B cell (primary cell): ENCODE results near the gene COQ9. TPM values are rescaled to one million over a fixed set of nuclear protein-coding genes. Genes with fewer than 3 reads are reported as not detected.

Experiments
- ATAC-seq: fragments of 200-7000 bp; cut with Tn5 transposase; one replicate; pipeline ENCODE4 v1.10.0; 2021; ENCODE audit warnings: low read depth, mild to moderate bottlenecking, moderate number of reproducible peaks, moderate library complexity
- CTCF ChIA-PET: fragments of 350-600 bp; sonication (Branson Sonifier 250); formaldehyde crosslinking; loops from one replicate; lab custom pipeline; 2021; ENCODE audit warnings: antibody characterized with exemption, inconsistent platforms; lab: Charles Lee
- POLR2A ChIA-PET: fragments of 350-600 bp; sonication (Branson Sonifier 250); formaldehyde crosslinking; loops from one replicate; lab custom pipeline; 2021; ENCODE audit warnings: antibody characterized with exemption; lab: Charles Lee
- DNase-seq: peaks from one replicate; pipeline ENCODE4 v3.0.0; 2013
- H2AFZ ChIP-seq: 2 replicates; pipeline ENCODE4 v1.6.1; 2012; ENCODE audit warnings: mild to moderate bottlenecking, low read depth, low read length; ENCODE audit not compliant: insufficient read depth, poor library complexity, severe bottlenecking
- H3K27ac ChIP-seq, 2 donors: 1 replicate in 1 of 2; 2 replicates in 1 of 2; pipeline ENCODE4 v1.5.1; 2012 to 2013; ENCODE audit warnings: low read length in 2 of 2, mild to moderate bottlenecking in 2 of 2, moderate library complexity in 1 of 2
- H3K27me3 ChIP-seq, 4 experiments: fragments of 200-600 bp in 1 of 4; sonication (generic) in 1 of 4; replicated peaks in 1 of 4; 1 replicate in 2 of 4; 2 replicates in 2 of 4; pipeline versions ENCODE4 v1.6.1 to v1.7.0; 2013 to 2016; ENCODE audit warnings: low read length in 3 of 4, mild to moderate bottlenecking in 2 of 4, mixed read lengths in 1 of 4, moderate library complexity in 1 of 4; ENCODE audit not compliant: insufficient read depth in 4 of 4, control insufficient read depth in 3 of 4; ENCODE audit errors: control extremely low read depth in 1 of 4
- H3K36me3 ChIP-seq, 2 experiments: replicated peaks in 1 of 2; 1 replicate in 1 of 2; 2 replicates in 1 of 2; pipeline versions ENCODE4 v1.6.1 to v1.7.1; 2013; ENCODE audit warnings: low read length in 1 of 2; ENCODE audit not compliant: insufficient read depth in 2 of 2, control insufficient read depth in 1 of 2; ENCODE audit errors: control extremely low read depth in 1 of 2, extremely low read depth in 1 of 2
- H3K4me1 ChIP-seq, 2 donors: fragments of 200-600 bp in 1 of 2; sonication (generic) in 1 of 2; 1 replicate in 1 of 2; 2 replicates in 1 of 2; pipeline versions ENCODE4 v1.5.1 to v1.6.1; 2013 to 2017; ENCODE audit warnings: low read length in 2 of 2; ENCODE audit not compliant: control insufficient read depth in 2 of 2, insufficient read depth in 2 of 2
- H3K4me2 ChIP-seq: replicated peaks from 2 replicates; pipeline ENCODE3; 2012; ENCODE audit warnings: mild to moderate bottlenecking, low read depth, low read length; ENCODE audit not compliant: poor library complexity, severe bottlenecking
- H3K4me3 ChIP-seq, 5 experiments: fragments of 200-600 bp in 1 of 5; sonication (generic) in 1 of 5; 1 replicate in 3 of 5; 2 replicates in 2 of 5; pipeline versions ENCODE4 v1.5.1 to v1.7.0; 2011 to 2016; ENCODE audit warnings: low read length in 4 of 5, mild to moderate bottlenecking in 4 of 5, low read depth in 2 of 5, control low read depth in 1 of 5, moderate library complexity in 1 of 5; ENCODE audit not compliant: insufficient read depth in 1 of 5; ENCODE audit errors: control extremely low read depth in 1 of 5, extremely low read depth in 1 of 5
- H3K79me2 ChIP-seq: fragments of 200-600 bp; sonication (generic); one replicate; pipeline ENCODE4 v1.6.0; 2016; ENCODE audit warnings: low read length; ENCODE audit not compliant: control insufficient read depth, insufficient read depth
- H3K9ac ChIP-seq: fragments of 200-600 bp; sonication (generic); 2 replicates; pipeline ENCODE4 v1.6.1; 2017; ENCODE audit warnings: mild to moderate bottlenecking, low read length, moderate library complexity
- H3K9me3 ChIP-seq, 3 donors: one replicate each; pipeline versions ENCODE4 v1.6.1 to v1.7.1; 2013; ENCODE audit warnings: low read length in 2 of 3; ENCODE audit not compliant: control insufficient read depth in 2 of 3, insufficient read depth in 1 of 3; ENCODE audit errors: control extremely low read depth in 1 of 3
- H4K20me1 ChIP-seq: 2 replicates; pipeline ENCODE4 v1.6.0; 2012; ENCODE audit warnings: mild to moderate bottlenecking, low read length; ENCODE audit not compliant: insufficient read depth, control insufficient read depth, poor library complexity, severe bottlenecking
- H3K27ac Mint-ChIP-seq: one replicate; pipeline ENCODE4 v1.8.0; 2021; ENCODE audit warnings: mixed read lengths
- H3K27me3 Mint-ChIP-seq: one replicate; pipeline ENCODE4 v1.8.0; 2021; ENCODE audit warnings: mixed read lengths
- H3K4me1 Mint-ChIP-seq: one replicate; pipeline ENCODE4 v1.8.0; 2021; ENCODE audit warnings: mixed read lengths
- H3K4me3 Mint-ChIP-seq: one replicate; pipeline ENCODE4 v1.8.0; 2021; ENCODE audit warnings: mixed read lengths
- H3K9me3 Mint-ChIP-seq: one replicate; pipeline ENCODE4 v1.8.0; 2022; ENCODE audit warnings: mixed read lengths; ENCODE audit not compliant: insufficient read depth
- EZH2 ChIP-seq: IDR thresholded peaks from 2 replicates; pipeline ENCODE4 v1.6.1; 2012; ENCODE audit warnings: borderline replicate concordance, low read depth, mild to moderate bottlenecking, moderate library complexity, low read length; ENCODE audit not compliant: insufficient read depth, poor library complexity, severe bottlenecking
- WGBS: methylation state at CpG from one replicate; pipeline ENCODE4 v1.1.5; 2013; ENCODE audit warnings: missing lambda C conversion rate; ENCODE audit not compliant: insufficient coverage; 5-methylcytosine and 5-hydroxymethylcytosine counted together
- intact Hi-C: fragments of 100-400 bp; cut with micrococcal nuclease; formaldehyde crosslinking; loops from one replicate; pipeline ENCODE4 v1.10.0; 2022
- polyA plus RNA-seq: library from polyadenylated mRNA; depleted of rRNA; stranded (reverse); fragments of >200 nt; gene quantifications from 2 replicates; pipeline ENCODE4 v1.2.3, GENCODE V29; 2012
- total RNA-seq, 2 donors: library from RNA; stranded (reverse); fragments of 120-200 nt in 1 of 2; gene quantifications; 1 replicate in 1 of 2; 2 replicates in 1 of 2; pipeline versions ENCODE4 v1.2.3 to v1.2.4, GENCODE V29; 2013 to 2022
- TF ChIP-seq, protein P1 (sequence below): fragments of 200-600 bp; IDR thresholded peaks from one replicate; pipeline ENCODE4 v1.8.0; 2022; ENCODE audit warnings: antibody characterized with exemption, mild to moderate bottlenecking

The COQ9 gene
- total and polyA plus RNA-seq, 2 donors (not counting 1 experiment from before 2014, with no cell fraction given) = 41.5 to 53.0 TPM

DNA sequence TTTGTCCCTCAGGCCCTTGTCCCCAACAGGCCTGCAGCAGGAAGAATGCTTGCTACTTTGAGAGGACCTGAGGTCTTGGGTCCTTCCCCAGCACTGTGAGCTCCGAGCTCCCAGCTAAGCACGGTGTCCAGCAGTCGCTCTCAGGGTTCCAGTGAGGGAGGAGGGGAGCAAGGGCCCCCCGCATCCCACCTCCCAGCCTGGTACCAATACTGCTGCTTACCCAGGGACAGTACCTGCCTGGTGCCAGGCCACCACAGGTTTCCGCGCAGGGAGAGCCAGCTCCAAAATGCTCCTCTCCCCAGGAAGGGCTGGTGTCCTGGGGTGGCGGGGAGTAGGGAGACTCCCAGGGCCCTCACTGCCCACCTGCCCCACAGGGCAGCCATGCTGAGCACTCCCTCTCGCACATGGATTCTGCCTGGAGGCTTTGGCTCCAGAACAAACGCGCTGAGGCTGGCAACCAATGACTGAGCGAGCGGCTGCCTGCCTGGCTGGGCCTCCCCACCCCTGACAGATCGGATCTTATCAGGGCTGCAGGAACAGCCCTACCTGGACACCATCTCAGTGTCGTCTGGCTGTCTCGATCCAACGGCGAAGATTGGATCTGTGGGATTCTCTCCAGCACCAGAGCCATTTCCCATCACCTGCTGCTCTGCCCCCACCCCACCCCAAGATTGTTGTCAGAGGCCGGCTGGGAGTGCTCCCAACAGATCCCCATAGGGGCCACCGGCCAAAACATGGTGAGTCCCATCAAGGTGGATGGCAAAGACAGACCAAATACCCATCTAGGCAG, 36.6 kb downstream of the COQ9 start:
- Histone ChIP-seq H3K4me2 (no peak overlapping the region), H4K20me1 (no peaks in the 10 kb centered on the region), H3K27ac (no peak overlapping the region), H3K27me3 (peaks cover 0 to 22% (median 3%) of the 10 kb centered on the region in 4 experiments), H3K4me1 (peaks cover 21 to 27% of the 10 kb centered on the region in 2 donors), H3K9me3 (no peaks in the 10 kb centered on the region), H3K36me3 (no peaks in the 10 kb centered on the region), H2AFZ (no peak overlapping the region), H3K4me3 (no peak overlapping the region), H3K79me2 (no peaks in the 10 kb centered on the region), H3K9ac (no peak overlapping the region)
- intact Hi-C loops = no loop called here
- ChIA-PET POLR2A (no interaction called here), CTCF (no interaction called here)
- peaks cover 25% of the 10 kb centered on the region for H3K4me1 Mint-ChIP-seq
- H3K4me3 Mint-ChIP-seq = no peak overlapping the region
- DNase-seq = no peak
- H3K27me3 Mint-ChIP-seq = peaks cover 13% of the 10 kb centered on the region
- no peak overlapping the region for H3K27ac Mint-ChIP-seq
- WGBS = 96% methylated on average over 15 of the region's 19 CpGs
- no peaks in the 10 kb centered on the region for H3K9me3 Mint-ChIP-seq
- no peak for ATAC-seq
- TF ChIP-seq EZH2 = no peak
- TF ChIP-seq, protein P1, sequence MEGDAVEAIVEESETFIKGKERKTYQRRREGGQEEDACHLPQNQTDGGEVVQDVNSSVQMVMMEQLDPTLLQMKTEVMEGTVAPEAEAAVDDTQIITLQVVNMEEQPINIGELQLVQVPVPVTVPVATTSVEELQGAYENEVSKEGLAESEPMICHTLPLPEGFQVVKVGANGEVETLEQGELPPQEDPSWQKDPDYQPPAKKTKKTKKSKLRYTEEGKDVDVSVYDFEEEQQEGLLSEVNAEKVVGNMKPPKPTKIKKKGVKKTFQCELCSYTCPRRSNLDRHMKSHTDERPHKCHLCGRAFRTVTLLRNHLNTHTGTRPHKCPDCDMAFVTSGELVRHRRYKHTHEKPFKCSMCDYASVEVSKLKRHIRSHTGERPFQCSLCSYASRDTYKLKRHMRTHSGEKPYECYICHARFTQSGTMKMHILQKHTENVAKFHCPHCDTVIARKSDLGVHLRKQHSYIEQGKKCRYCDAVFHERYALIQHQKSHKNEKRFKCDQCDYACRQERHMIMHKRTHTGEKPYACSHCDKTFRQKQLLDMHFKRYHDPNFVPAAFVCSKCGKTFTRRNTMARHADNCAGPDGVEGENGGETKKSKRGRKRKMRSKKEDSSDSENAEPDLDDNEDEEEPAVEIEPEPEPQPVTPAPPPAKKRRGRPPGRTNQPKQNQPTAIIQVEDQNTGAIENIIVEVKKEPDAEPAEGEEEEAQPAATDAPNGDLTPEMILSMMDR = no peak

DNA sequence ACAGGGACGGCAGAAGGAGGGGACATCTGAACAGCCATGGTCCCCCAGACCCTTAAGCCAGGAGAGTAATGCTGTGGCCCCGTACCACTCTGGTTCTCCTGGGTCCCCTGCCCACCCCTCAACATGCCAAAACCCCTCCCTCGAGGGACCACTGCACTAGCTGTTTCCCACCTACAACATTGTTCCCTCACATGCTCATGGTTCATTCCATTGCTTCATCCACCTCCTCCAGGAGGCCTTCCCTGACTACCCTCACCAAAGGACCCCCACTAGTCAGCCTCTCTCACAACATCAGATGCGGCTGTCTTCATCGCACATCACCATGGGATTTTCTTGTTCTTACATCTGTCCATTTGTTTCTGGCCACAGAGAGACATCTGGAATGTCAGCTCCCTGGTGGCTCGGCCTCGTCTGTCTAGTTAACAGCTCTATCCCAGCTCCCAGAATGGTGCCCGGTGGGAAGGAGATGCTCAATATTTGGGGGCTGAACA, 37.3 kb downstream of the COQ9 start:
- TF ChIP-seq EZH2 = no peak
- TF ChIP-seq, protein P1 = no peak
- no peak for ATAC-seq
- H3K9me3 Mint-ChIP-seq = no peaks in the 10 kb centered on the region
- H3K9me3 ChIP-seq = no peaks in the 10 kb centered on the region
- peaks cover 13% of the 10 kb centered on the region for H3K27me3 Mint-ChIP-seq
- ChIA-PET POLR2A (no interaction called here), CTCF (no interaction called here)
- peaks cover 20% of the 10 kb centered on the region for H3K4me1 Mint-ChIP-seq
- H3K9ac ChIP-seq = no peak overlapping the region
- DNase-seq = no peak
- peaks cover 0 to 16% (median 3%) of the 10 kb centered on the region in 4 experiments for H3K27me3 ChIP-seq
- peak overlapping the region; percentile 44 for H3K4me3 Mint-ChIP-seq
- intact Hi-C loops = no loop called here
- H3K4me1 ChIP-seq = peaks cover 15 to 20% of the 10 kb centered on the region in 2 donors
- no peak overlapping the region for H3K27ac ChIP-seq
- WGBS = 95% methylated on average over 5 of the region's 8 CpGs
- no peak overlapping the region for H3K4me3 ChIP-seq
- no peak overlapping the region for H2AFZ ChIP-seq
- no peaks in the 10 kb centered on the region for H3K36me3 ChIP-seq
- no peaks in the 10 kb centered on the region for H3K79me2 ChIP-seq
- no peaks in the 10 kb centered on the region for H4K20me1 ChIP-seq
- no peak overlapping the region for H3K4me2 ChIP-seq
- H3K27ac Mint-ChIP-seq = no peak overlapping the region
